GM12878 (cell line): ENCODE measurements around the gene OGFR. TPM values are rescaled to one million over a fixed set of nuclear protein-coding genes. Genes with fewer than 3 reads are reported as not detected.

Experiments
- ATAC-seq: fragments of 200-7000 bp; cut with Tn5 transposase; 3 replicates; pipeline ENCODE4 v1.9.1; 2020; ENCODE audit warnings: mild to moderate bottlenecking, moderate library complexity
- BruUV-seq: library from RNA; stranded (reverse); fragments of 400-500 nt; replicated peaks from 2 replicates; lab custom pipeline; 2021; lab: Mats Ljungman, UMichigan
- CTCF ChIA-PET: fragments of 300-600 bp; sonication (Branson Sonifier 250); formaldehyde crosslinking; extraction: SDS; loops from one replicate; lab custom pipeline; 2021; ENCODE audit warnings: inconsistent platforms; lab: Yijun Ruan, JAX
- POLR2A ChIA-PET: fragments of 350-600 bp; formaldehyde crosslinking; extraction: SDS; loops from one replicate; lab custom pipeline; 2021; ENCODE audit warnings: inconsistent platforms; lab: Charles Lee
- RAD21 ChIA-PET: fragments of 300-600 bp; sonication (Branson Sonifier 250); formaldehyde crosslinking; loops from one replicate; lab custom pipeline; 2023; ENCODE audit warnings: antibody characterized with exemption; ENCODE audit not compliant: unreplicated experiment; lab: Charles Lee
- SMC1A ChIA-PET: fragments of 300-600 bp; sonication (Branson Sonifier 250); formaldehyde crosslinking; loops from one replicate; lab custom pipeline; 2023; ENCODE audit not compliant: unreplicated experiment, uncharacterized antibody; lab: Charles Lee
- DNase-seq: peaks from one replicate; pipeline ENCODE4 v3.0.0-alpha.2; 2011; ENCODE audit warnings: low read depth, low spot score
- FAIRE-seq: peaks from 3 replicates; lab custom pipeline; 2011; peaks lifted over from hg19 to GRCh38; lab: Jason Lieb, UNC
- H2AFZ ChIP-seq: 2 replicates; pipeline ENCODE4 v1.6.0; 2011; ENCODE audit warnings: low read depth, low read length, control low read depth; ENCODE audit not compliant: control insufficient read depth
- H3K27ac ChIP-seq: 2 replicates; pipeline ENCODE4 v1.5.1; 2011; ENCODE audit warnings: control low read depth; ENCODE audit not compliant: control insufficient read depth, insufficient read depth
- H3K27me3 ChIP-seq, 2 experiments: replicated peaks in 1 of 2; 2 replicates each; pipeline versions ENCODE4 v1.6.0 to v1.6.1; 2011; ENCODE audit warnings: low read length in 1 of 2; ENCODE audit not compliant: control insufficient read depth in 2 of 2, insufficient read depth in 2 of 2
- H3K36me3 ChIP-seq, 2 experiments: 2 replicates each; pipeline ENCODE4 v1.5.1; 2011; ENCODE audit warnings: low read length in 1 of 2; ENCODE audit not compliant: control insufficient read depth in 2 of 2, insufficient read depth in 2 of 2
- H3K4me1 ChIP-seq: 2 replicates; pipeline ENCODE4 v1.6.1; 2011; ENCODE audit warnings: mild to moderate bottlenecking, low read length, moderate library complexity, mixed read lengths; ENCODE audit not compliant: control insufficient read depth, insufficient read depth
- H3K4me2 ChIP-seq: 2 replicates; pipeline ENCODE4 v1.6.0; 2011; ENCODE audit warnings: control low read depth; ENCODE audit not compliant: control insufficient read depth, insufficient read depth
- H3K4me3 ChIP-seq: fragments of 200-600 bp; sonication (generic); 2 replicates; pipeline ENCODE4 v1.5.1; 2016
- H3K79me2 ChIP-seq: 2 replicates; pipeline ENCODE4 v1.6.0; 2011; ENCODE audit warnings: low read length; ENCODE audit not compliant: control insufficient read depth, insufficient read depth
- H3K9ac ChIP-seq: 2 replicates; pipeline ENCODE4 v1.8.0; 2011; ENCODE audit warnings: low read length, control low read depth, mixed read lengths; ENCODE audit not compliant: control insufficient read depth, insufficient read depth
- H3K9me3 ChIP-seq: replicated peaks from 3 replicates; pipeline ENCODE4 v1.5.1; 2011; ENCODE audit warnings: mild to moderate bottlenecking, low read length; ENCODE audit not compliant: control insufficient read depth, insufficient read depth
- H4K20me1 ChIP-seq: 2 replicates; pipeline ENCODE4 v1.6.0; 2011; ENCODE audit not compliant: control insufficient read depth, insufficient read depth
- CBX3 ChIP-seq: fragments of 200-600 bp; sonication (generic); IDR thresholded peaks from 2 replicates; pipeline ENCODE4 v1.6.1; 2016; ENCODE audit warnings: low read depth, borderline replicate concordance
- EZH2 ChIP-seq: IDR thresholded peaks from 2 replicates; pipeline ENCODE4 v1.6.1; 2012; ENCODE audit warnings: low read depth, mild to moderate bottlenecking, control low read depth, inconsistent platforms, low read length, borderline replicate concordance; ENCODE audit not compliant: control insufficient read depth
- FOS ChIP-seq: IDR thresholded peaks from 3 replicates; pipeline ENCODE4 v1.6.1; 2011; ENCODE audit warnings: borderline replicate concordance; ENCODE audit not compliant: insufficient read length; ENCODE audit errors: extremely low read depth
- MEF2B ChIP-seq: fragments of 450-650 bp; IDR thresholded peaks from 2 replicates; pipeline ENCODE4 v1.6.1; 2018; ENCODE audit warnings: mild to moderate bottlenecking, moderate library complexity; ENCODE audit not compliant: partially characterized antibody, poor library complexity, severe bottlenecking
- NFYA ChIP-seq: IDR thresholded peaks from 2 replicates; pipeline ENCODE4 v1.6.1; 2011; ENCODE audit warnings: low read depth, mild to moderate bottlenecking, low read length, improper control_type of control experiment, borderline replicate concordance
- SMAD1 ChIP-seq: fragments of 450-650 bp; IDR thresholded peaks from 2 replicates; pipeline ENCODE4 v1.6.1; 2018; ENCODE audit warnings: mild to moderate bottlenecking, low read depth; ENCODE audit not compliant: partially characterized antibody
- SPI1 ChIP-seq: IDR thresholded peaks from 2 replicates; pipeline ENCODE4 v1.6.1; 2011; ENCODE audit warnings: low read depth, mild to moderate bottlenecking, low read length, moderate library complexity, borderline replicate concordance; ENCODE audit not compliant: insufficient read depth
- SREBF2 ChIP-seq: IDR thresholded peaks from 2 replicates; pipeline ENCODE4 v1.6.1; 2012; ENCODE audit warnings: mild to moderate bottlenecking, low read length
- TCF3 ChIP-seq: IDR thresholded peaks from 2 replicates; pipeline ENCODE4 v1.6.1; 2012; ENCODE audit warnings: low read depth, mild to moderate bottlenecking, low read length, borderline replicate concordance; ENCODE audit not compliant: insufficient read depth
- WGBS: methylation state at CpG from one replicate; pipeline ENCODE4 v1.1.6; 2016; ENCODE audit warnings: low lambda C conversion rate; ENCODE audit not compliant: insufficient replicate concordance, insufficient coverage; ENCODE audit errors: missing lambda C conversion rate; 5-methylcytosine and 5-hydroxymethylcytosine counted together
- in situ Hi-C: fragments of 300-500 bp; cut with MboI; formaldehyde crosslinking; loops from 9 replicates; pipeline ENCODE4 v1.14.3; 2018; ENCODE audit warnings: mixed read lengths
- intact Hi-C: fragments of 100-400 bp; cut with micrococcal nuclease; formaldehyde crosslinking; loops from one replicate; pipeline ENCODE4 v1.14.2; 2022; ENCODE audit not compliant: unreplicated experiment
- polyA plus RNA-seq, 11 experiments: library from polyadenylated mRNA; depleted of rRNA in 4 of 11; unstranded in 6 of 11; stranded (reverse) in 5 of 11; fragments of >200 nt; fragmentation: Nextera tagmentation in 4 of 11; fragmentation: Illumina TruSeq in 1 of 11; extraction: Ambion mirVana in 4 of 11; extraction: Trizol in 1 of 11; gene quantifications; 1 replicate in 1 of 11; 2 replicates in 10 of 11; pipeline versions ENCODE4 v1.2.1 to v1.2.3, GENCODE V29; 2011 to 2016; ENCODE audit warnings: inconsistent platforms in 2 of 11, missing spikeins in 2 of 11, low read depth in 1 of 11
- total RNA-seq, 4 experiments: library from RNA; depleted of rRNA in 3 of 4; stranded (reverse); fragments of >200 nt in 3 of 4; fragmentation: Illumina TruSeq in 1 of 4; extraction: Trizol in 1 of 4; gene quantifications; 2 replicates each; pipeline versions ENCODE4 v1.2.1 to v1.2.3, GENCODE V29; 2013 to 2021
- TF ChIP-seq, protein P1 (sequence below): fragments of 450-650 bp; formaldehyde crosslinking; IDR thresholded peaks from 2 replicates; pipeline ENCODE4 v1.5.0; 2022; ENCODE audit warnings: mild to moderate bottlenecking, missing genetic modification characterization
- TF ChIP-seq, protein P2 (sequence below): IDR thresholded peaks from 2 replicates; pipeline ENCODE4 v1.6.1; 2011; ENCODE audit warnings: low read depth, mild to moderate bottlenecking, low read length, moderate library complexity, borderline replicate concordance; ENCODE audit errors: extremely low read depth
- TF ChIP-seq, protein P3 (sequence below): fragments of 450-650 bp; conservative IDR thresholded peaks from 2 replicates; pipeline ENCODE4 v1.6.1; 2017; ENCODE audit warnings: mild to moderate bottlenecking, moderate library complexity
- TF ChIP-seq, protein P4 (sequence below): fragments of 450-650 bp; IDR thresholded peaks from 2 replicates; pipeline ENCODE4 v1.6.1; 2017; ENCODE audit warnings: mild to moderate bottlenecking

OGFR gene
- total and polyA plus RNA-seq, 10 of the 15 experiments (the other 5 are each of a cell fraction or from before 2014, with no cell fraction given): 0.72 to 62.1 (median 27.3) TPM

DNA sequence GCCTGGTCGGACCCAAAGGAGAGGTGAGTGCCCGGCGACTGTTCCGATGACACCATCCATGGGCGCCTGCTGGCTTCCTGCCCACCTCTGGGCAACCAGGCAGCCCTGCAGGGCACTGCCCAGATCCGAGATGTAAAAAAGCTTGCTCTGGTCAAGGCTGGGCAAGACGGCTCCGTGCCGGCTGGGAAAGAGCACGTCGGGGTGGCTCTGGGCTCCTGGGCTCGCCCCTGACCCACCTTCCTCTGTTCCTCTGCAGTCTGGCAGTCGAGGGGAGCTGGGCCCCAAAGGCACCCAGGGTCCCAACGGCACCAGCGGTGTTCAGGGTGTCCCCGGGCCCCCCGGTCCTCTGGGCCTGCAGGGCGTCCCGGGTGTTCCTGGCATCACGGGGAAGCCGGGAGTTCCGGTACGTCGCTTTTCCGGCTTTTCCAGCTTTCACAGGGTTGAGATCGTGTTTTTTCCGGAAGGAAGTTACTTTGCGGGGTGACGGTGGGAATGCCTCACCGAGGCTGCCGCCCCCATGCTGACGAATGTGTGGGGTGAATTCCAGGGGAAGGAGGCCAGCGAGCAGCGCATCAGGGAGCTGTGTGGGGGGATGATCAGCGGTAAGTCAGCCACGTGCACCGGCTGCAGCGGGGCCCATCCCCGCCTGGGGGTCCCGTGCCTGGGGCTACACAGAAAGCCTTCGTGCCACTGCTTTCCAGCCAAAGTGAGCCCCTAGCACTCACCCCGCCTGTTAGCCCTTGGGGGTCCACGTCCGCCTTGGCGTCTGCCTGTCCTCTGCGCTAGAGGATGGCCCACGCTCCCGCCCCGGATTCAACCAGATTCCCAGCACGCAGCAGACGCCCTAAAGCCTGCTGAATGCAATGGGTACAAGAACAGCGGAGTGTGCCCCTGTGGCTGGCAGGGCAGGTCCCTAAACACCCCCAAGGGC is 31.6 kb downstream of the OGFR start:
- Histone ChIP-seq H3K36me3 (no peaks in the 10 kb centered on the region), H3K4me2 (no peak overlapping the region), H3K4me3 (no peak overlapping the region), H2AFZ (no peak overlapping the region), H4K20me1 (no peaks in the 10 kb centered on the region), H3K4me1 (peaks cover 20% of the 10 kb centered on the region), H3K9me3 (no peaks in the 10 kb centered on the region), H3K9ac (no peak overlapping the region), H3K27me3 (peaks cover 0 to 3% of the 10 kb centered on the region in 2 experiments; a peak in 2 of 4 replicates), H3K79me2 (no peaks in the 10 kb centered on the region), H3K27ac (no peak overlapping the region)
- POLR2A ChIA-PET: no interaction called here
- in situ Hi-C loops (no loop called here), intact Hi-C loops (no loop called here)
- no peak for FAIRE-seq
- 71% methylated on average over 50 of the region's 52 CpGs for WGBS
- TF ChIP-seq MEF2B: no peak
- TF ChIP-seq, protein P1, sequence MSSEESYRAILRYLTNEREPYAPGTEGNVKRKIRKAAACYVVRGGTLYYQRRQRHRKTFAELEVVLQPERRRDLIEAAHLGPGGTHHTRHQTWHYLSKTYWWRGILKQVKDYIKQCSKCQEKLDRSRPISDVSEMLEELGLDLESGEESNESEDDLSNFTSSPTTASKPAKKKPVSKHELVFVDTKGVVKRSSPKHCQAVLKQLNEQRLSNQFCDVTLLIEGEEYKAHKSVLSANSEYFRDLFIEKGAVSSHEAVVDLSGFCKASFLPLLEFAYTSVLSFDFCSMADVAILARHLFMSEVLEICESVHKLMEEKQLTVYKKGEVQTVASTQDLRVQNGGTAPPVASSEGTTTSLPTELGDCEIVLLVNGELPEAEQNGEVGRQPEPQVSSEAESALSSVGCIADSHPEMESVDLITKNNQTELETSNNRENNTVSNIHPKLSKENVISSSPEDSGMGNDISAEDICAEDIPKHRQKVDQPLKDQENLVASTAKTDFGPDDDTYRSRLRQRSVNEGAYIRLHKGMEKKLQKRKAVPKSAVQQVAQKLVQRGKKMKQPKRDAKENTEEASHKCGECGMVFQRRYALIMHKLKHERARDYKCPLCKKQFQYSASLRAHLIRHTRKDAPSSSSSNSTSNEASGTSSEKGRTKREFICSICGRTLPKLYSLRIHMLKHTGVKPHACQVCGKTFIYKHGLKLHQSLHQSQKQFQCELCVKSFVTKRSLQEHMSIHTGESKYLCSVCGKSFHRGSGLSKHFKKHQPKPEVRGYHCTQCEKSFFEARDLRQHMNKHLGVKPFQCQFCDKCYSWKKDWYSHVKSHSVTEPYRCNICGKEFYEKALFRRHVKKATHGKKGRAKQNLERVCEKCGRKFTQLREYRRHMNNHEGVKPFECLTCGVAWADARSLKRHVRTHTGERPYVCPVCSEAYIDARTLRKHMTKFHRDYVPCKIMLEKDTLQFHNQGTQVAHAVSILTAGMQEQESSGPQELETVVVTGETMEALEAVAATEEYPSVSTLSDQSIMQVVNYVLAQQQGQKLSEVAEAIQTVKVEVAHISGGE (CRISPR knock-in tag): no peak
- TF ChIP-seq, protein P2, sequence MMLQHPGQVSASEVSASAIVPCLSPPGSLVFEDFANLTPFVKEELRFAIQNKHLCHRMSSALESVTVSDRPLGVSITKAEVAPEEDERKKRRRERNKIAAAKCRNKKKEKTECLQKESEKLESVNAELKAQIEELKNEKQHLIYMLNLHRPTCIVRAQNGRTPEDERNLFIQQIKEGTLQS: no peak
- no peak for TF ChIP-seq TCF3
- TF ChIP-seq SMAD1: no peak
- TF ChIP-seq, protein P3, sequence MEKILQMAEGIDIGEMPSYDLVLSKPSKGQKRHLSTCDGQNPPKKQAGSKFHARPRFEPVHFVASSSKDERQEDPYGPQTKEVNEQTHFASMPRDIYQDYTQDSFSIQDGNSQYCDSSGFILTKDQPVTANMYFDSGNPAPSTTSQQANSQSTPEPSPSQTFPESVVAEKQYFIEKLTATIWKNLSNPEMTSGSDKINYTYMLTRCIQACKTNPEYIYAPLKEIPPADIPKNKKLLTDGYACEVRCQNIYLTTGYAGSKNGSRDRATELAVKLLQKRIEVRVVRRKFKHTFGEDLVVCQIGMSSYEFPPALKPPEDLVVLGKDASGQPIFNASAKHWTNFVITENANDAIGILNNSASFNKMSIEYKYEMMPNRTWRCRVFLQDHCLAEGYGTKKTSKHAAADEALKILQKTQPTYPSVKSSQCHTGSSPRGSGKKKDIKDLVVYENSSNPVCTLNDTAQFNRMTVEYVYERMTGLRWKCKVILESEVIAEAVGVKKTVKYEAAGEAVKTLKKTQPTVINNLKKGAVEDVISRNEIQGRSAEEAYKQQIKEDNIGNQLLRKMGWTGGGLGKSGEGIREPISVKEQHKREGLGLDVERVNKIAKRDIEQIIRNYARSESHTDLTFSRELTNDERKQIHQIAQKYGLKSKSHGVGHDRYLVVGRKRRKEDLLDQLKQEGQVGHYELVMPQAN: no peak
- TF ChIP-seq FOS: no peak
- TF ChIP-seq NFYA: no peak
- no peak for TF ChIP-seq SPI1
- TF ChIP-seq SREBF2: no peak
- no peak for TF ChIP-seq CBX3
- no peak for TF ChIP-seq EZH2
- TF ChIP-seq, protein P4, sequence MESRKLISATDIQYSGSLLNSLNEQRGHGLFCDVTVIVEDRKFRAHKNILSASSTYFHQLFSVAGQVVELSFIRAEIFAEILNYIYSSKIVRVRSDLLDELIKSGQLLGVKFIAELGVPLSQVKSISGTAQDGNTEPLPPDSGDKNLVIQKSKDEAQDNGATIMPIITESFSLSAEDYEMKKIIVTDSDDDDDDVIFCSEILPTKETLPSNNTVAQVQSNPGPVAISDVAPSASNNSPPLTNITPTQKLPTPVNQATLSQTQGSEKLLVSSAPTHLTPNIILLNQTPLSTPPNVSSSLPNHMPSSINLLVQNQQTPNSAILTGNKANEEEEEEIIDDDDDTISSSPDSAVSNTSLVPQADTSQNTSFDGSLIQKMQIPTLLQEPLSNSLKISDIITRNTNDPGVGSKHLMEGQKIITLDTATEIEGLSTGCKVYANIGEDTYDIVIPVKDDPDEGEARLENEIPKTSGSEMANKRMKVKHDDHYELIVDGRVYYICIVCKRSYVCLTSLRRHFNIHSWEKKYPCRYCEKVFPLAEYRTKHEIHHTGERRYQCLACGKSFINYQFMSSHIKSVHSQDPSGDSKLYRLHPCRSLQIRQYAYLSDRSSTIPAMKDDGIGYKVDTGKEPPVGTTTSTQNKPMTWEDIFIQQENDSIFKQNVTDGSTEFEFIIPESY: no peak
- RAD21 ChIA-PET: no interaction called here
- no TSS peak for BruUV-seq
- no peak for ATAC-seq
- SMC1A ChIA-PET: no interaction called here
- no peak for DNase-seq
- CTCF ChIA-PET: no interaction called here
